IMR-90 (cell line): ENCODE measurements around the gene PRKCH. TPM values are rescaled to one million over a fixed set of nuclear protein-coding genes. Genes with fewer than 3 reads are reported as not detected.
A peak's percentile ranks its signal among the peaks of the same experiment; 100 is the strongest.

Source experiments
- ATAC-seq: fragments of 200-7000 bp; cut with Tn5 transposase; 2 replicates; pipeline ENCODE4 v1.9.1; 2020; ENCODE audit warnings: low read depth, mild to moderate bottlenecking, moderate library complexity
- BruUV-seq: library from RNA; stranded (reverse); fragments of 400-500 nt; replicated peaks from 2 replicates; lab custom pipeline; 2021; lab: Mats Ljungman, UMichigan
- CTCF ChIA-PET: fragments of 300-600 bp; formaldehyde crosslinking; extraction: SDS; loops from one replicate; lab custom pipeline; 2021; ENCODE audit warnings: antibody characterized with exemption; lab: Yijun Ruan, JAX
- POLR2A ChIA-PET: fragments of 300-600 bp; sonication (Branson Sonifier 250); formaldehyde crosslinking; loops from one replicate; lab custom pipeline; 2022; ENCODE audit warnings: antibody characterized with exemption; ENCODE audit not compliant: unreplicated experiment; lab: Charles Lee
- DNase-seq: peaks from one replicate; pipeline ENCODE4 v3.0.0; 2013
- H2AFZ ChIP-seq: replicated peaks from 2 replicates; pipeline ENCODE3; 2013; ENCODE audit warnings: low read length, mild to moderate bottlenecking; ENCODE audit not compliant: poor library complexity
- H2AK5ac ChIP-seq: 2 replicates; pipeline ENCODE4 v1.6.1; 2013; ENCODE audit warnings: low read depth, low read length, inconsistent platforms
- H2AK9ac ChIP-seq: replicated peaks from 2 replicates; pipeline ENCODE3; 2013; ENCODE audit warnings: mild to moderate bottlenecking, low read depth, low read length, moderate library complexity; ENCODE audit not compliant: poor library complexity
- H2BK120ac ChIP-seq: 2 replicates; pipeline ENCODE4 v1.6.1; 2013; ENCODE audit warnings: low read depth, low read length, inconsistent platforms
- H2BK15ac ChIP-seq: 3 replicates; pipeline ENCODE4 v1.6.1; 2013; ENCODE audit warnings: low read depth, low read length, inconsistent platforms
- H2BK20ac ChIP-seq: 2 replicates; pipeline ENCODE4 v1.6.1; 2013; ENCODE audit warnings: low read depth, mild to moderate bottlenecking, inconsistent platforms, low read length, moderate library complexity
- H2BK5ac ChIP-seq: 2 replicates; pipeline ENCODE4 v1.6.1; 2013; ENCODE audit warnings: mild to moderate bottlenecking, low read depth, low read length, inconsistent platforms; ENCODE audit not compliant: poor library complexity, severe bottlenecking
- H3K14ac ChIP-seq: replicated peaks from 2 replicates; pipeline ENCODE4 v1.6.1; 2013; ENCODE audit warnings: low read depth, low read length, inconsistent platforms
- H3K18ac ChIP-seq: 2 replicates; pipeline ENCODE4 v1.6.1; 2013; ENCODE audit warnings: low read depth, low read length, control low read depth
- H3K23ac ChIP-seq: 2 replicates; pipeline ENCODE4 v1.6.1; 2013; ENCODE audit warnings: low read depth, low read length, inconsistent platforms
- H3K27ac ChIP-seq: 2 replicates; pipeline ENCODE4 v1.5.1; 2013; ENCODE audit warnings: mild to moderate bottlenecking, control low read depth, low read length; ENCODE audit not compliant: insufficient read depth
- H3K27me3 ChIP-seq: 2 replicates; pipeline ENCODE4 v1.6.1; 2013; ENCODE audit warnings: low read length; ENCODE audit not compliant: control insufficient read depth, insufficient read depth
- H3K36me3 ChIP-seq: 2 replicates; pipeline ENCODE4 v1.6.1; 2013; ENCODE audit warnings: low read length, mixed read lengths; ENCODE audit not compliant: control insufficient read depth, insufficient read depth
- H3K4ac ChIP-seq: 2 replicates; pipeline ENCODE4 v1.6.1; 2013; ENCODE audit warnings: low read depth, low read length, inconsistent platforms
- H3K4me1 ChIP-seq: 2 replicates; pipeline ENCODE4 v1.6.1; 2013; ENCODE audit warnings: low read length, mixed read lengths; ENCODE audit not compliant: control insufficient read depth, insufficient read depth
- H3K4me2 ChIP-seq: 2 replicates; pipeline ENCODE4 v1.6.1; 2013; ENCODE audit warnings: low read depth, mild to moderate bottlenecking, control low read depth, low read length, moderate library complexity
- H3K4me3 ChIP-seq: 2 replicates; pipeline ENCODE4 v1.5.1; 2013; ENCODE audit warnings: low read depth, mild to moderate bottlenecking, control low read depth, low read length, moderate library complexity; ENCODE audit not compliant: insufficient read depth
- H3K56ac ChIP-seq: 2 replicates; pipeline ENCODE4 v1.6.1; 2013; ENCODE audit warnings: low read length, inconsistent platforms; ENCODE audit not compliant: insufficient read depth; ENCODE audit errors: extremely low read depth
- H3K79me1 ChIP-seq, 2 experiments: 2 replicates each; pipeline ENCODE4 v1.6.1; 2013; ENCODE audit warnings: low read length in 2 of 2, inconsistent platforms in 1 of 2, low read depth in 1 of 2
- H3K9ac ChIP-seq: 2 replicates; pipeline ENCODE4 v1.6.1; 2013; ENCODE audit warnings: low read depth, low read length, control low read depth
- H3K9me1 ChIP-seq: 2 replicates; pipeline ENCODE4 v1.6.1; 2013; ENCODE audit warnings: low read length, inconsistent platforms; ENCODE audit not compliant: insufficient read depth
- H3K9me3 ChIP-seq: 2 replicates; pipeline ENCODE4 v1.6.1; 2013; ENCODE audit warnings: low read length; ENCODE audit not compliant: control insufficient read depth, insufficient read depth
- H4K20me1 ChIP-seq: 2 replicates; pipeline ENCODE4 v1.6.1; 2013; ENCODE audit warnings: low read length, inconsistent platforms; ENCODE audit not compliant: insufficient read depth
- H4K5ac ChIP-seq: 2 replicates; pipeline ENCODE4 v1.6.1; 2013; ENCODE audit warnings: mild to moderate bottlenecking, low read depth, low read length, control low read depth
- H4K8ac ChIP-seq, 2 experiments: 2 replicates each; pipeline ENCODE4 v1.6.1; 2013; ENCODE audit warnings: low read depth in 2 of 2, low read length in 2 of 2, control low read depth in 1 of 2, inconsistent platforms in 1 of 2
- H4K91ac ChIP-seq: 2 replicates; pipeline ENCODE4 v1.6.1; 2013; ENCODE audit warnings: low read depth, low read length, inconsistent platforms; ENCODE audit not compliant: insufficient read depth
- CEBPB ChIP-seq: IDR thresholded peaks from 2 replicates; pipeline ENCODE4 v1.6.1; 2012; ENCODE audit warnings: low read depth, low read length, improper control_type of control experiment
- CHD1 ChIP-seq: IDR thresholded peaks from 2 replicates; pipeline ENCODE4 v1.6.1; 2012; ENCODE audit warnings: low read depth, low read length, improper control_type of control experiment
- MAZ ChIP-seq: IDR thresholded peaks from 2 replicates; pipeline ENCODE4 v1.6.1; 2012; ENCODE audit warnings: low read depth, mild to moderate bottlenecking, low read length, improper control_type of control experiment, moderate library complexity, borderline replicate concordance
- MXI1 ChIP-seq: IDR thresholded peaks from 2 replicates; pipeline ENCODE4 v1.6.1; 2012; ENCODE audit warnings: low read depth, mild to moderate bottlenecking, low read length, moderate library complexity, borderline replicate concordance
- RCOR1 ChIP-seq: IDR thresholded peaks from 2 replicates; pipeline ENCODE4 v1.6.1; 2012; ENCODE audit warnings: mild to moderate bottlenecking, low read length, improper control_type of control experiment; ENCODE audit not compliant: insufficient replicate concordance
- SMC3 ChIP-seq: fragments of 150-350 bp; IDR thresholded peaks from 2 replicates; pipeline ENCODE4 v1.6.1; 2016; ENCODE audit warnings: low read depth, mild to moderate bottlenecking, antibody characterized with exemption, low read length, moderate library complexity
- WGBS, 2 experiments: methylation state at CpG; one replicate each; pipeline versions ENCODE4 v1.1.5 to v1.1.7; 2013; ENCODE audit warnings: missing lambda C conversion rate in 2 of 2; ENCODE audit not compliant: insufficient read length in 1 of 2; ENCODE audit errors: extremely low coverage in 2 of 2; 5-methylcytosine and 5-hydroxymethylcytosine counted together
- dilution Hi-C: fragments of 300-500 bp; cut with HindIII; formaldehyde crosslinking; loops from one replicate; pipeline ENCODE4 v1.14.3; 2018; ENCODE audit warnings: low sequenced_read_pairs; ENCODE audit not compliant: unreplicated experiment
- in situ Hi-C: fragments of 300-500 bp; cut with MboI; formaldehyde crosslinking; loops from 3 replicates; pipeline ENCODE4 v1.14.3; 2019; ENCODE audit warnings: low sequenced_read_pairs, inconsistent platforms, mixed read lengths
- intact Hi-C: fragments of 100-400 bp; cut with micrococcal nuclease; formaldehyde crosslinking; loops from 2 replicates; pipeline ENCODE4 v1.10.0; 2022
- polyA plus RNA-seq, 3 experiments: library from polyadenylated mRNA; depleted of rRNA; stranded (reverse); fragments of >200 nt; gene quantifications; 2 replicates each; pipeline ENCODE4 v1.2.3, GENCODE V29; 2012; ENCODE audit warnings: low replicate concordance in 1 of 3
- total RNA-seq: library from RNA; depleted of rRNA; stranded (reverse); fragments of >200 nt; gene quantifications from 2 replicates; pipeline ENCODE4 v1.2.3, GENCODE V29; 2012
- TF ChIP-seq, protein P1 (sequence below): fragments of 150-350 bp; IDR thresholded peaks from 2 replicates; pipeline ENCODE4 v1.6.1; 2016; ENCODE audit warnings: low read depth, mild to moderate bottlenecking, low read length, moderate library complexity, borderline replicate concordance
- TF ChIP-seq, protein P2 (sequence below): conservative IDR thresholded peaks from 2 replicates; pipeline ENCODE4 v1.5.1; 2012; ENCODE audit warnings: mild to moderate bottlenecking, low read depth, low read length, improper control_type of control experiment

Gene PRKCH
- total and polyA plus RNA-seq, 2 of the 4 experiments (the other 2 are of a cell fraction) = 1.6 to 2.3 TPM

DNA sequence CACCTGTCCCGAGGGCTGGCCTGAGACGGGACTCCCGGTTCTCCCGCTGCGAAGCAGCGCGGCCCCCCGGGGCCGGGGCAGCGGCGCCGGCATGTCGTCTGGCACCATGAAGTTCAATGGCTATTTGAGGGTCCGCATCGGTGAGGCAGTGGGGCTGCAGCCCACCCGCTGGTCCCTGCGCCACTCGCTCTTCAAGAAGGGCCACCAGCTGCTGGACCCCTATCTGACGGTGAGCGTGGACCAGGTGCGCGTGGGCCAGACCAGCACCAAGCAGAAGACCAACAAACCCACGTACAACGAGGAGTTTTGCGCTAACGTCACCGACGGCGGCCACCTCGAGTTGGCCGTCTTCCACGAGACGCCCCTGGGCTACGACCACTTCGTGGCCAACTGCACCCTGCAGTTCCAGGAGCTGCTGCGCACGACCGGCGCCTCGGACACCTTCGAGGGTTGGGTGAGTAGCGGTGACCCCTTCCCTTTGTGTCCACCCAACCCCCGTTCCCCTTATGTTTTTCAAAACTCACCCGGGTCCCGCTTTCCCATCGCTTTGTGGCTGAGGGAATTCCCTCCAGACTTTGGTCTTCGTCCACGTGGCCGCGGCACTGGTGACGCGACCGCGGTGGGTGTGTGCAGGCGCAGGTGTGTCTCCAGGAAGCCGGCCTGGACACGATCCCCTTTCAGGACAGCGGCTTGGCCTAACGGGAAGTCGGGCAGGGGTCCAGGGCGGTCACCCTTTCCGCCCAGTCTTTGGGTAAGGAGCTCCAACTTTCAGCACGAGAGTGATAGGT is 826 bp downstream of the PRKCH start:
- DNase-seq (no peak), ATAC-seq (no peak)
- no peak overlapping the region for H3K23ac ChIP-seq
- H3K18ac ChIP-seq = no peak overlapping the region
- H2BK120ac ChIP-seq = no peak overlapping the region
- H2AK5ac ChIP-seq = no peak overlapping the region
- H4K91ac ChIP-seq = no peak overlapping the region
- peaks cover 53% of the 10 kb centered on the region for H3K27me3 ChIP-seq
- WGBS, 2 experiments = 10% methylated on average over 26 of the region's 63 CpGs; no CpG with 5 or more reads in 1 of the 2 experiments
- in situ Hi-C loops (no loop called here), dilution Hi-C loops (no loop called here), intact Hi-C loops (no loop called here)
- peak overlapping the region; percentile 57 for H2AK9ac ChIP-seq
- TF ChIP-seq, protein P1, sequence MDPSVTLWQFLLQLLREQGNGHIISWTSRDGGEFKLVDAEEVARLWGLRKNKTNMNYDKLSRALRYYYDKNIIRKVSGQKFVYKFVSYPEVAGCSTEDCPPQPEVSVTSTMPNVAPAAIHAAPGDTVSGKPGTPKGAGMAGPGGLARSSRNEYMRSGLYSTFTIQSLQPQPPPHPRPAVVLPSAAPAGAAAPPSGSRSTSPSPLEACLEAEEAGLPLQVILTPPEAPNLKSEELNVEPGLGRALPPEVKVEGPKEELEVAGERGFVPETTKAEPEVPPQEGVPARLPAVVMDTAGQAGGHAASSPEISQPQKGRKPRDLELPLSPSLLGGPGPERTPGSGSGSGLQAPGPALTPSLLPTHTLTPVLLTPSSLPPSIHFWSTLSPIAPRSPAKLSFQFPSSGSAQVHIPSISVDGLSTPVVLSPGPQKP = no peak
- TF ChIP-seq SMC3 = no peak
- TF ChIP-seq RCOR1 = no peak
- no peak for TF ChIP-seq CHD1
- TF ChIP-seq MAZ = no peak
- TF ChIP-seq CEBPB = no peak
- TF ChIP-seq, protein P2, sequence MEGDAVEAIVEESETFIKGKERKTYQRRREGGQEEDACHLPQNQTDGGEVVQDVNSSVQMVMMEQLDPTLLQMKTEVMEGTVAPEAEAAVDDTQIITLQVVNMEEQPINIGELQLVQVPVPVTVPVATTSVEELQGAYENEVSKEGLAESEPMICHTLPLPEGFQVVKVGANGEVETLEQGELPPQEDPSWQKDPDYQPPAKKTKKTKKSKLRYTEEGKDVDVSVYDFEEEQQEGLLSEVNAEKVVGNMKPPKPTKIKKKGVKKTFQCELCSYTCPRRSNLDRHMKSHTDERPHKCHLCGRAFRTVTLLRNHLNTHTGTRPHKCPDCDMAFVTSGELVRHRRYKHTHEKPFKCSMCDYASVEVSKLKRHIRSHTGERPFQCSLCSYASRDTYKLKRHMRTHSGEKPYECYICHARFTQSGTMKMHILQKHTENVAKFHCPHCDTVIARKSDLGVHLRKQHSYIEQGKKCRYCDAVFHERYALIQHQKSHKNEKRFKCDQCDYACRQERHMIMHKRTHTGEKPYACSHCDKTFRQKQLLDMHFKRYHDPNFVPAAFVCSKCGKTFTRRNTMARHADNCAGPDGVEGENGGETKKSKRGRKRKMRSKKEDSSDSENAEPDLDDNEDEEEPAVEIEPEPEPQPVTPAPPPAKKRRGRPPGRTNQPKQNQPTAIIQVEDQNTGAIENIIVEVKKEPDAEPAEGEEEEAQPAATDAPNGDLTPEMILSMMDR = no peak
- TF ChIP-seq MXI1 = no peak
- H3K4me3 ChIP-seq = peak overlapping the region; percentile 39; the same call in 1 of the 2 replicates
- H4K20me1 ChIP-seq = no peaks in the 10 kb centered on the region
- no peak overlapping the region for H3K14ac ChIP-seq
- no peak overlapping the region for H3K4ac ChIP-seq
- no peak overlapping the region for H3K9ac ChIP-seq
- no peak overlapping the region for H3K27ac ChIP-seq
- H4K8ac ChIP-seq = no peak overlapping the region
- no peaks in the 10 kb centered on the region for H3K36me3 ChIP-seq
- H2AFZ ChIP-seq = peak overlapping the region; percentile 91
- H3K4me2 ChIP-seq = peak overlapping the region; percentile 55; the same call in 1 of the 2 replicates
- H3K79me1 ChIP-seq = no peaks in the 10 kb centered on the region
- ChIA-PET POLR2A (no interaction called here), CTCF (interaction anchor here (0.5 to 0.7 kb wide), 2 partner anchors 89 to 139 kb away, joined by 3 read pairs; no protein-coding TSS in a partner anchor)
- H2BK15ac ChIP-seq = no peak overlapping the region
- H2BK5ac ChIP-seq = no peak overlapping the region
- no peaks in the 10 kb centered on the region; the same call in 1 of the 2 replicates for H3K4me1 ChIP-seq
- H3K9me1 ChIP-seq = no peaks in the 10 kb centered on the region
- no peak overlapping the region for H4K5ac ChIP-seq
- H3K56ac ChIP-seq = no peak overlapping the region
- no peak overlapping the region for H2BK20ac ChIP-seq
- peaks cover 5% of the 10 kb centered on the region; the same call in 1 of the 2 replicates for H3K9me3 ChIP-seq
- BruUV-seq = no TSS peak
